ENCODE measurements around the gene USP47. TPM values are rescaled to one million over a fixed set of nuclear protein-coding genes. Genes with fewer than 3 reads are reported as not detected.

USP47 gene
- total RNA-seq, 1 donor from 2014 or later: 81.5 TPM

DNA sequence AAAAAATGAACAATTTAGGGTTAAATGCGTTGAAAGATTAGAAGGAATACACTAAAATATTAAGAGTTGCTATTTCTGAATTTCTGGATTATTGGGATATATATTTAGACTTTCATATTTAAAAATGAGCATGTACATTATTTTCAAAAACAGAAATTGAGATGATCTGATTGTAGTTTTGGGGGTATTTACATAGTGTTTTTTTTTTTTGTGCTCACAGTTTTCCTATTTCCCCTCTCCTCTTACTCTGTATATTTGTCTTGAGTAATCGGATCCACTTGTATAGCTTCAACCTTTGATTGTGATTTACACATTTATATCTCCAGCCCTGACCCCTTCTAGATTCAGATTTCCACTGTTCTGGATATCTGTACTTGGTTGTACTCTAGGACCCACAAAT is 5.3 kb downstream of the USP47 start:
- TF ChIP-seq, protein P1, sequence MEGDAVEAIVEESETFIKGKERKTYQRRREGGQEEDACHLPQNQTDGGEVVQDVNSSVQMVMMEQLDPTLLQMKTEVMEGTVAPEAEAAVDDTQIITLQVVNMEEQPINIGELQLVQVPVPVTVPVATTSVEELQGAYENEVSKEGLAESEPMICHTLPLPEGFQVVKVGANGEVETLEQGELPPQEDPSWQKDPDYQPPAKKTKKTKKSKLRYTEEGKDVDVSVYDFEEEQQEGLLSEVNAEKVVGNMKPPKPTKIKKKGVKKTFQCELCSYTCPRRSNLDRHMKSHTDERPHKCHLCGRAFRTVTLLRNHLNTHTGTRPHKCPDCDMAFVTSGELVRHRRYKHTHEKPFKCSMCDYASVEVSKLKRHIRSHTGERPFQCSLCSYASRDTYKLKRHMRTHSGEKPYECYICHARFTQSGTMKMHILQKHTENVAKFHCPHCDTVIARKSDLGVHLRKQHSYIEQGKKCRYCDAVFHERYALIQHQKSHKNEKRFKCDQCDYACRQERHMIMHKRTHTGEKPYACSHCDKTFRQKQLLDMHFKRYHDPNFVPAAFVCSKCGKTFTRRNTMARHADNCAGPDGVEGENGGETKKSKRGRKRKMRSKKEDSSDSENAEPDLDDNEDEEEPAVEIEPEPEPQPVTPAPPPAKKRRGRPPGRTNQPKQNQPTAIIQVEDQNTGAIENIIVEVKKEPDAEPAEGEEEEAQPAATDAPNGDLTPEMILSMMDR (IDR thresholded peaks at IDR 0.05; ENCODE audit: unreplicated experiment): no peak
- H3K9me3 Mint-ChIP-seq (ENCODE audit: low read depth): no peaks in the 10 kb centered on the region
- H3K36me3 Mint-ChIP-seq (ENCODE audit: insufficient read depth): no peaks in the 10 kb centered on the region
- peaks cover 38% of the 10 kb centered on the region for H3K4me1 Mint-ChIP-seq (ENCODE audit: low read depth)
- DNase-seq (ENCODE audit: low spot score, unreplicated experiment): no peak
- no peaks in the 10 kb centered on the region for H3K27me3 Mint-ChIP-seq
- H3K27ac Mint-ChIP-seq: no peak overlapping the region
- H3K4me3 Mint-ChIP-seq (ENCODE audit: low read depth): no peak overlapping the region

DNA sequence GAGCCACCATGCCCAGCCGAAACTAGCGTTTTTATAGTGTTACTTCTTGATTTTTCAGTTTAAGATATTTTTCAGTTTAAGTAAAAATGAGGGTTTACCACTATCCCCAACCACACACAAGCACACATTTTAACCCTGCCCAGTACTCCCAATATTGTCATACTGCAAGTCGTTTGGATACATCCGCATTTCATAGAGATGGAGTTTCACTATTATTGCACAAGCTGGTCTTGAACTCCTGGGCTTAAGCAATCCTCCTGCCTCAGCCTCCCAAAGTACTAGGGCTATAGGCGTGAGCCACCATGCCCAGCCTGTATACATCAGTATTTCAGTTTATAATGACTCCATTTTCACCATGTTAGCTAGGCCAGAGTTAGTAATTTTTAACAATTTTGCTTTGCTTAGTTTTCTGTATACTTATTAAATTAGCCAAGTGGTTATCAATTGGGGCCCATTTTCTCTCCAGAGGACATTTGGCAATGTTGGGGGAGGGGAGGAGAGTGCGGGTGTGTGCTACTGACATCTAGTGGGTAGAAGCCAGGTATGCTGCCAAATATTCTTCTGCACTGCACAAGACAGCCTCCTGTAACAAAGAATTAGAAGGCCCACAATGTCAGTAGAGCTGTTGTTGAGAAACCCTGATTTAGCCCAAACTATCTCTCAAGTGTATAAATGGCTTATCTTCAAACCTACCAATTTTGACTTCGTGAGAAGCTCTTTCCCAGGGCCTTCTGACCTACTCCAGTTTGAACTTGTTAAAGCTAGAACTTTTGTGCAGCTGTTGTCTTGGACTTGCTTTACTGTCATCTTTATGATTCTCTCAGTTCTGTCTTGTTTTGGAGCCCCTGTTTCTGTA is 7.3 kb downstream of the USP47 start:
- Mint-ChIP-seq H3K27me3 (no peaks in the 10 kb centered on the region), H3K9me3 (ENCODE audit: low read depth) (no peaks in the 10 kb centered on the region), H3K4me3 (ENCODE audit: low read depth) (no peak overlapping the region), H3K27ac (peak overlapping the region; percentile 88), H3K4me1 (ENCODE audit: low read depth) (peaks cover 43% of the 10 kb centered on the region), H3K36me3 (ENCODE audit: insufficient read depth) (no peaks in the 10 kb centered on the region)
- TF ChIP-seq, protein P1 (IDR thresholded peaks at IDR 0.05; ENCODE audit: unreplicated experiment): peak; percentile 75
- peak; percentile 21 for DNase-seq (ENCODE audit: low spot score, unreplicated experiment)

DNA sequence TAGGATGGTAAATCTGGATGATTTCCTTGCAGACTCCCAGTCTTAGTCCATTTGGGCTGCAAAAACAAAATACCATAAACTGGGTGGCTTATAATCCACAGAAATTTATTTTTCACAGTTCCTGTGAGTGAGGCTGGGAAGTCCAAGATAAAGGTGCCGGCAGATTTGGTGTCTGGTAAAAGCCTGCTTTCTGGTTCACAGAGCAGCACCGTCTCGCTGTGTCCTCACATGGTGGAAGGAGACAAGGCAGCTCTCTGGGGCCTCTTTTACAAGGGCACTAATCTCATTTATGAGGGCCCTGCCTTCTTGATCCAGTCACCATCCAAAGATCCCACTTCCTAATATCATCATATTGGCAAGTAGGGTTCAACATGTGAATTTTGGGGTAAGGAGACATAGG is 8.9 kb downstream of the USP47 start:
- H3K27ac Mint-ChIP-seq: no peak overlapping the region
- no peaks in the 10 kb centered on the region for H3K36me3 Mint-ChIP-seq (ENCODE audit: insufficient read depth)

DNA sequence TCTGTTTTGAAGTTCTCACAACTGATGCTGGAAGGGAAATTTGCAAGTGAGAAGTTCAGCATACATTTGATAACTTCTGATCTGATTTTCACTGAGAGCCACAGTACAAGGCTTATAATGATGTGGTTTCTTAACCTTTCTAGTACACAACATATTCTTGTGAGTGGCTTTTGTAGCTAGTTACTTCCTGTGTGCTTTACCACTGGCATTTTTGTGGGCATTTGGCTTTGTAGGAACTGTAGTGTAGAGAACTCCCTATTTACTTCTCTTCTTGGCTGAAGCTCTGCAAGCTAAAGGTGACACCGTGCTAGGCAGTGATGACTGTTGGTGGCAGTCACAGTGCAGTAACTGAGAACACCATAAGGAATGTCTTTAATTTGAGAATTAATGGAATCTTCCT is 14.9 kb downstream of the USP47 start:
- no peaks in the 10 kb centered on the region for H3K9me3 Mint-ChIP-seq (ENCODE audit: low read depth)
- TF ChIP-seq, protein P1 (IDR thresholded peaks at IDR 0.05; ENCODE audit: unreplicated experiment): no peak
- no peak for DNase-seq (ENCODE audit: low spot score, unreplicated experiment)
- peaks cover 19% of the 10 kb centered on the region for H3K4me1 Mint-ChIP-seq (ENCODE audit: low read depth)
- peak overlapping the region; percentile 33 for H3K27ac Mint-ChIP-seq
- H3K36me3 Mint-ChIP-seq (ENCODE audit: insufficient read depth): peaks cover 2% of the 10 kb centered on the region
- H3K27me3 Mint-ChIP-seq: no peaks in the 10 kb centered on the region
- H3K4me3 Mint-ChIP-seq (ENCODE audit: low read depth): no peak overlapping the region

More for the DNA sequence above, 8.9 kb downstream of the USP47 start:
- H3K4me3 Mint-ChIP-seq (ENCODE audit: low read depth): no peak overlapping the region
- no peak for DNase-seq (ENCODE audit: low spot score, unreplicated experiment)
- TF ChIP-seq, protein P1 (IDR thresholded peaks at IDR 0.05; ENCODE audit: unreplicated experiment): no peak
- H3K9me3 Mint-ChIP-seq (ENCODE audit: low read depth): no peaks in the 10 kb centered on the region
- no peaks in the 10 kb centered on the region for H3K27me3 Mint-ChIP-seq
- peaks cover 44% of the 10 kb centered on the region for H3K4me1 Mint-ChIP-seq (ENCODE audit: low read depth)

DNA sequence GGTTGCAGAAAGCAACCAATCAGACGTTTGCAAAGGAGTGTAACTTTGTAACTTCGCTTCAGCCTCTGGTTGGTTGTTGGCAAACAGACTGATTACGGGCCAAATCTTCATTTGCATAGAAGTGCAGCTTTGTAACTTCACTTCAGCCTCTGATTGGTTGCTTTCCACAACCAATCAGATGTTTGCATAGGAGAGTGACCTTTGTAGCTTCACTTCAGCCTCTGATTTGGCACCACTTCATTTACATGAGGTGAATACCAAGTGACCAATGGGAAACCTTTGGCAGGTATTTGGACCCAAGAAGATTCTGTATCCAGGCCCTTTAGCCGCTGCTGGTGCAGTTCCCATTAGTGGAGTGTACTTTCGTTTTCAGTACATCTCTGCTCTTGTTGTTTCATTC is 16.0 kb downstream of the USP47 start:
- Mint-ChIP-seq H3K9me3 (ENCODE audit: low read depth) (no peaks in the 10 kb centered on the region), H3K36me3 (ENCODE audit: insufficient read depth) (peaks cover 2% of the 10 kb centered on the region), H3K4me1 (ENCODE audit: low read depth) (peaks cover 13% of the 10 kb centered on the region), H3K27me3 (no peaks in the 10 kb centered on the region), H3K4me3 (ENCODE audit: low read depth) (no peak overlapping the region), H3K27ac (no peak overlapping the region)
- no peak for DNase-seq (ENCODE audit: low spot score, unreplicated experiment)
- TF ChIP-seq, protein P1 (IDR thresholded peaks at IDR 0.05; ENCODE audit: unreplicated experiment): no peak
